ENCODE results near the gene SESN1. TPM values are rescaled to one million over a fixed set of nuclear protein-coding genes. Genes with fewer than 3 reads are reported as not detected.

The SESN1 gene
- total RNA-seq, 6 experiments from 2014 or later, result 8.7 to 17.1 (median 11.9) TPM

DNA sequence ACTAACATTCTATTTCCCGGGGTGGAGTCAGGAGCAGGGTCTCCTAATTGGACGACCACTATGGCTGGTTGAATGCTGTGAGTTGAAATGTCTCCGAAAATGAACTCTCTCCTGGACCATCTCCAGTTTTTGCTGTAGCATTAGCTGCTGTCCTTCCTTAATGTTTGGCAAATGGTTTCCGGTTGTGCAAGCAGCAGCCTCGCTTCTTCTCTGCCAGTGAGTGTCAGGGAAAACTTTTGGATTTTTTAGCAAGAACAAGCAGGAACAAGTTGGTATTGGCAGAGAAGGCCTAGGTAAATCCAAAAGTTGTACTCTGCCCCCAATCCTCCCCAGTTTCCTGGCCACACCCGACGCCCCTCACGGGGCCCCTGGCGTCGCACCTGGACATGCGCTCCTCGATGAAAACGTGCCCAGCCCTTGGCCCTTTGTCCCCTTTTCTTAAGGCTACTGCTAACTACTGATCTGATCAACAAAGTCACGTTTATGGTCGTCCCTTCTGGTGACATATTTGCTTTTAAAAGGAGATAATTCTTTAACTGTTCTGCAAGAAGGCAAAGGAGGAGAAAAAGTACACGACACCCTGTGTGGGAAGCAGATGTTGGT, 143.2 kb downstream of the SESN1 start:
- WGBS (ENCODE audit: insufficient coverage, low coverage, low lambda C conversion rate, missing lambda C conversion rate), result 55% methylated on average over 15 of the region's 16 CpGs
- no peaks in the 10 kb centered on the region for H3K4me1 ChIP-seq
- no peak for TF ChIP-seq POLR2A (IDR thresholded peaks at IDR 0.05)
- TF ChIP-seq, protein P1, sequence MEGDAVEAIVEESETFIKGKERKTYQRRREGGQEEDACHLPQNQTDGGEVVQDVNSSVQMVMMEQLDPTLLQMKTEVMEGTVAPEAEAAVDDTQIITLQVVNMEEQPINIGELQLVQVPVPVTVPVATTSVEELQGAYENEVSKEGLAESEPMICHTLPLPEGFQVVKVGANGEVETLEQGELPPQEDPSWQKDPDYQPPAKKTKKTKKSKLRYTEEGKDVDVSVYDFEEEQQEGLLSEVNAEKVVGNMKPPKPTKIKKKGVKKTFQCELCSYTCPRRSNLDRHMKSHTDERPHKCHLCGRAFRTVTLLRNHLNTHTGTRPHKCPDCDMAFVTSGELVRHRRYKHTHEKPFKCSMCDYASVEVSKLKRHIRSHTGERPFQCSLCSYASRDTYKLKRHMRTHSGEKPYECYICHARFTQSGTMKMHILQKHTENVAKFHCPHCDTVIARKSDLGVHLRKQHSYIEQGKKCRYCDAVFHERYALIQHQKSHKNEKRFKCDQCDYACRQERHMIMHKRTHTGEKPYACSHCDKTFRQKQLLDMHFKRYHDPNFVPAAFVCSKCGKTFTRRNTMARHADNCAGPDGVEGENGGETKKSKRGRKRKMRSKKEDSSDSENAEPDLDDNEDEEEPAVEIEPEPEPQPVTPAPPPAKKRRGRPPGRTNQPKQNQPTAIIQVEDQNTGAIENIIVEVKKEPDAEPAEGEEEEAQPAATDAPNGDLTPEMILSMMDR (IDR thresholded peaks at IDR 0.05), result no peak
- DNase-seq (no peak), ATAC-seq (peak in 2 of 4 donors; percentile 11 to 24)
- H3K9me3 ChIP-seq, result no peaks in the 10 kb centered on the region
- no peak overlapping the region for H3K27ac ChIP-seq
- H3K36me3 ChIP-seq, result no peaks in the 10 kb centered on the region
- intact Hi-C loops (cut with DNase I), result no loop called here
- H3K27me3 ChIP-seq, result no peaks in the 10 kb centered on the region
- no peak overlapping the region for H3K4me3 ChIP-seq

DNA sequence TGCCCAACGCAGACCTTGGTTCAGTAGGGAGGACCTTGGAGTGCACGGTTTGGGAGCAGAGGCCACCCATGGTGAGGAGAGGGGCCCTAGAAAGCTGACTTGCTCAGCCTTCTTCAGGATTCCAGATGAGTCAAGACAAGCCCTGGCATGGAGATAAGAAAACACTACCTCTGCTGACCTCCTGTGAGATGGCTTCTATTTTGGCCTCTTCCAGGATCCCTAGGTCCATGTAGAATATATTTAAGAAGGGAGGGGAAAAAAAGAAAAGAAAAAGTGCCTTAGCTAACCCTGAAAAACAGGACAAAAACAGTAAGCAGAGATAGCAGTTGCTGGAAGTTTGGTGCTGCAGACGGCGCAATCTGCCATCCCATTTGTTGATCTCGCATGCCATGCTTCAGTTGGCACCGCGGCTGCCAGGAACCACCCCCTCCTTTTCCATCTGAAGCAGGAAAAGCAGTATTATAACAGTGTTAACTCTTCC, 146.4 kb downstream of the SESN1 start:
- Histone ChIP-seq H3K4me3 (no peak overlapping the region), H3K27me3 (no peaks in the 10 kb centered on the region), H3K9me3 (no peaks in the 10 kb centered on the region), H3K36me3 (no peaks in the 10 kb centered on the region), H3K27ac (peak overlapping the region in 2 of 3 donors; percentile 7 to 17), H3K4me1 (peaks cover 0 to 8% (median 0%) of the 10 kb centered on the region in 4 donors)
- no peak for DNase-seq
- TF ChIP-seq, protein P1 (IDR thresholded peaks at IDR 0.05), result no peak
- no peak for TF ChIP-seq POLR2A (IDR thresholded peaks at IDR 0.05)
- intact Hi-C loops (cut with DNase I), result no loop called here
- 59% methylated on average over 6 of the region's 7 CpGs for WGBS (ENCODE audit: insufficient coverage, low coverage, low lambda C conversion rate, missing lambda C conversion rate)
- ATAC-seq, result no peak

DNA sequence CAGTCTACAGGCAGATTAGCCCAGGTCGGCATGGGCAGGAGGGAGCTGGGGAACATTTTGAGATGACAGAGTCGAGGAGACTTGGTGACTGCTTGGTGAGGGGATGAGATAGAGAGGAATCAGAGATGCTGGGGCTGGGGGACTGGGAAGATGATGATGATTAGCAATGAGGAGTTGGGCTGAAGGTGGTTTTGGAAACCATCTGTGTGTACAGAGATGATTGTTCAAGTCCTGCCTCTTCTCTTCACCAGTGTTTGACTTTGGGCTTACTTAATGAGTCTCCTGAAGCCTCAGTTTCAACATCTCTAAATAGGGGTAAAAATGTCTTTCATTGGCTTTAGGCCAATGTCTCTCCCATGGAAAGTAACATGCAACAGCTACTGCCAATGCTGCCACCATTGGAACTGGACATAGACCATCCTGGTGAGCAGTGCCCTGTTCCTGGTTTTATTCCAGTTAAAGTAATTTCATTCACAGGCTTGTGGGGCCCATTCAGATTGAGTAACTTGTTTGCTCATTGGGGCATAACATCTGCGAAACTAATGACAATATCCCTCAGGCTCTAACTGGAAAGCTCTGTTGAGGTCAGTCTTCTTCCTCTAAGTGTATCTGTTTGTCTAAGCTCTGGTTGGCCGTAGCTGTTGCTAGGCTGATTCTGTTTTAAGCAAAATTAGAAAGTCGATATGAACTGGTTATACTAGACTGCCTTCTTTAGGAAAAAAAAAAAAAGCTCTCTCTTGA, 147.4 kb downstream of the SESN1 start:
- intact Hi-C loops (cut with DNase I), result no loop called here
- no peak for TF ChIP-seq POLR2A (IDR thresholded peaks at IDR 0.05)
- TF ChIP-seq, protein P1 (IDR thresholded peaks at IDR 0.05), result no peak
- Histone ChIP-seq H3K9me3 (no peaks in the 10 kb centered on the region), H3K4me3 (no peak overlapping the region), H3K36me3 (no peaks in the 10 kb centered on the region), H3K4me1 (peaks cover 0 to 8% (median 0%) of the 10 kb centered on the region in 4 donors), H3K27me3 (no peaks in the 10 kb centered on the region), H3K27ac (peak overlapping the region in 1 of 3 donors; percentile 24)
- no peak for DNase-seq
- ATAC-seq, result peak; percentile 69 to 82 (median 74)
- WGBS (ENCODE audit: insufficient coverage, low coverage, low lambda C conversion rate, missing lambda C conversion rate), result 57% methylated on average over 5 of the region's 5 CpGs

DNA sequence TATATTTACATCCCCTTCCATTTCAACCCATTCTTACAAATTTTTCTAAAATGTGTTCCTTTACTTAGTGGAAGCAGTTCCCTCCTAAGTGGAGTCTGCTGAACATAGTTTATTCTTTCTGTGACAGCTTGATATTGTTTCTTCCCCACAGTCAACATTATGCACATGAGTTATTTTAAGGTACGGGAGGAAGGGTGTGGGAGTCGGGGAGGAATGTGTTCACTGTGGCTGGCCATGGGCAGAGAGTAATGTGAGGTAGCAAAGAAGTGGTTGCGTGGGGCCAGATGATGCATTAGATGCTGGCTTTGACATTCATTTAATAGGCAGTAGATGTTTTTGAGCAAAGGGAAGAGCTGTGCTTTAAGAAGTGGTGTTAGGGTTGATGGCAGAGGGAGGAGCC, 148.0 kb downstream of the SESN1 start:
- no peak overlapping the region for H3K4me3 ChIP-seq
- H3K27me3 ChIP-seq, result no peaks in the 10 kb centered on the region
- H3K9me3 ChIP-seq, result no peaks in the 10 kb centered on the region
- no peak for TF ChIP-seq POLR2A (IDR thresholded peaks at IDR 0.05)
- TF ChIP-seq, protein P1 (IDR thresholded peaks at IDR 0.05), result no peak
- ATAC-seq, result no peak
- no peaks in the 10 kb centered on the region for H3K36me3 ChIP-seq
- intact Hi-C loops (cut with DNase I), result no loop called here
- WGBS (ENCODE audit: insufficient coverage, low coverage, low lambda C conversion rate, missing lambda C conversion rate), result 61% methylated on average over 3 of the region's 3 CpGs
- DNase-seq, result no peak
- peaks cover 0 to 8% (median 0%) of the 10 kb centered on the region in 4 donors for H3K4me1 ChIP-seq
- peak overlapping the region in 1 of 3 donors; percentile 24 for H3K27ac ChIP-seq

Data from right lobe of liver (tissue), 6 donors.